ENCODE results near the gene TRERF1.

The TRERF1 gene

GRCh38 chr6:42372699-42373098, 79.0 kb downstream of the TRERF1 start:
- H3K4me2 ChIP-seq (ENCODE audit: low read depth, low read length, poor library complexity, severe bottlenecking) = no peak overlapping the region
- H3F3A ChIP-seq (ENCODE audit: insufficient read depth) = 0 out of 2 replicates have a peak, but pooled peaks cover 6% of the 10 kb centered on the region
- H3K9me3 ChIP-seq (ENCODE audit: insufficient read depth, low read length) = no peaks in the 10 kb centered on the region
- no peaks in the 10 kb centered on the region for H3K9me2 ChIP-seq (replicated peaks; ENCODE audit: insufficient read depth, low read length)
- H3K36me3 ChIP-seq (ENCODE audit: low read length) = no peaks in the 10 kb centered on the region
- H4K20me1 ChIP-seq (ENCODE audit: low read depth, low read length) = no peaks in the 10 kb centered on the region
- no peaks in the 10 kb centered on the region for H3K79me2 ChIP-seq (ENCODE audit: insufficient read depth, low read length)
- H2AFZ ChIP-seq (ENCODE audit: low read depth, low read length, severe bottlenecking) = no peak overlapping the region
- no peak for TF ChIP-seq CTCF (IDR thresholded peaks at IDR 0.05; ENCODE audit: insufficient read depth, low read length, poor library complexity, severe bottlenecking)
- no peak for TF ChIP-seq EZH2phosphoT487 (conservative IDR thresholded peaks at IDR 0.05; ENCODE audit: low read length)
- no peak overlapping the region for H3K4me3 ChIP-seq (ENCODE audit: insufficient read depth, low read length, poor library complexity, severe bottlenecking)
- no peak overlapping the region for H3K9ac ChIP-seq (ENCODE audit: low read length)
- H3K27ac ChIP-seq (ENCODE audit: low read depth, low read length) = no peak overlapping the region
- H3K27me3 ChIP-seq (ENCODE audit: low read length) = no peaks in the 10 kb centered on the region

DNA sequence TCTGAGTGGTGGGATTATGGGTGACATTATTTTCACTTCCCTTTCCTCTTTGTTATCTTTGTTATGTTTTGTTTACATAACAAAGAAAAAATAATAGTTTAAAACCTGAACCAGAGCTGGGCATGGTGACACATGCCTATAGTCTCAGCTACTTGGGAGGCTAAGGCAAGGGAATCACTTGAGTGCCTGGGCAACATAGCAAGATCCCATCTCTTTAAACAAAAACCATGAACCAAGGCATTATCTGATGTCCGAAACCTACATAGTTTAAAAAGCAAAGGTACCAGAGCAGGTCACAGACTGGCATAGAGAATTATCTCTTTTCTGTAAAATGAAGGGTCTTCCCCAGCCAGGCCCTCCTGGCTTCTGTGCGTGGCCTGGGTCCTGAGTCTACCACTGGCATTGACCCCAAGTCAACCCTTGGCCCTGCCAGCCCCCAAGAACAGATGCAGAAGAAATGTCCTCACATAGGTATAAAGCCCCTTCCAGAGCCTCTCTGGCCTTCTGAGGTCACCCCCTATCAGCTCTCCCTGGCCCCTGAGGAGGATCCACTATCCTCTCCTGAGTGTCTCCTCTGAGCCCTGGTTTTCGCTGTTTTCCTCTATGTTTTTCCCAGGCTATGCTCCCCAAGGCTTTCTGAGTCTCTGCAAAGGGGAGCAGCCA, 81.3 kb downstream of the TRERF1 start:
- Histone ChIP-seq H3K79me2 (ENCODE audit: insufficient read depth, low read length) (no peaks in the 10 kb centered on the region), H2AFZ (ENCODE audit: low read depth, low read length, severe bottlenecking) (no peak overlapping the region), H3K27ac (ENCODE audit: low read depth, low read length) (no peak overlapping the region), H3K27me3 (ENCODE audit: low read length) (no peaks in the 10 kb centered on the region), H4K20me1 (ENCODE audit: low read depth, low read length) (no peaks in the 10 kb centered on the region), H3K9me3 (ENCODE audit: insufficient read depth, low read length) (no peaks in the 10 kb centered on the region), H3F3A (ENCODE audit: insufficient read depth) (0 out of 2 replicates have a peak, but pooled peaks cover 6% of the 10 kb centered on the region), H3K36me3 (ENCODE audit: low read length) (no peaks in the 10 kb centered on the region), H3K9me2 (replicated peaks; ENCODE audit: insufficient read depth, low read length) (no peaks in the 10 kb centered on the region), H3K4me2 (ENCODE audit: low read depth, low read length, poor library complexity, severe bottlenecking) (no peak overlapping the region), H3K9ac (ENCODE audit: low read length) (no peak overlapping the region), H3K4me3 (ENCODE audit: insufficient read depth, low read length, poor library complexity, severe bottlenecking) (no peak overlapping the region)
- no peak for TF ChIP-seq EZH2phosphoT487 (conservative IDR thresholded peaks at IDR 0.05; ENCODE audit: low read length)
- no peak for TF ChIP-seq CTCF (IDR thresholded peaks at IDR 0.05; ENCODE audit: insufficient read depth, low read length, poor library complexity, severe bottlenecking)

DNA sequence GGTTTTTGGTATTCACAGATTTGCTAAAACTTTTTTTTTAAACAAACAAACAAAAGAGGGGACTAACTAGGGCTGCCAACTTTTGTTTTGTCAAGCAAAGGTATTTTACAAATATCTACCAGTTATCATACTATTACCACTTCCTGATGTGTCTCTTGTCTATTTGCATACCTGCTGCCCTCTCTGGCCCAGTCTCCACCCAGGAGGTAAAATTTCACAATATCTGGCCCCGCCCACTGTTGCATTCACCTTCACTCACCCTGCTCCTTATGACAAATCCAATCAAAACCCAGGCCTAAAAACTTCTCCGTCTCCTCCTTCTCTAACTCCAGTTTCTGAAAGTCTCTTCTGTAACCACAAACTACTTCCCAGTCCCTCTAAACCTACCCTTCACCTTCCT, 82.2 kb downstream of the TRERF1 start:
- H3K4me2 ChIP-seq (ENCODE audit: low read depth, low read length, poor library complexity, severe bottlenecking) = no peak overlapping the region
- TF ChIP-seq EZH2phosphoT487 (conservative IDR thresholded peaks at IDR 0.05; ENCODE audit: low read length) (no peak), CTCF (IDR thresholded peaks at IDR 0.05; ENCODE audit: insufficient read depth, low read length, poor library complexity, severe bottlenecking) (no peak)
- H4K20me1 ChIP-seq (ENCODE audit: low read depth, low read length) = no peaks in the 10 kb centered on the region
- no peak overlapping the region for H3K27ac ChIP-seq (ENCODE audit: low read depth, low read length)
- H3K27me3 ChIP-seq (ENCODE audit: low read length) = no peaks in the 10 kb centered on the region
- no peak overlapping the region for H3K4me3 ChIP-seq (ENCODE audit: insufficient read depth, low read length, poor library complexity, severe bottlenecking)
- no peaks in the 10 kb centered on the region for H3K79me2 ChIP-seq (ENCODE audit: insufficient read depth, low read length)
- H3K9ac ChIP-seq (ENCODE audit: low read length) = no peak overlapping the region
- H3K36me3 ChIP-seq (ENCODE audit: low read length) = no peaks in the 10 kb centered on the region
- no peaks in the 10 kb centered on the region for H3K9me3 ChIP-seq (ENCODE audit: insufficient read depth, low read length)
- H3K9me2 ChIP-seq (replicated peaks; ENCODE audit: insufficient read depth, low read length) = no peaks in the 10 kb centered on the region
- H3F3A ChIP-seq (ENCODE audit: insufficient read depth) = 0 out of 2 replicates have a peak, but pooled peaks cover 6% of the 10 kb centered on the region
- no peak overlapping the region for H2AFZ ChIP-seq (ENCODE audit: low read depth, low read length, severe bottlenecking)
